GM18861 (cell line): ENCODE data around the gene METTL15.
"Not testable (repeated sequence)": the region's sequence is repeated elsewhere in the genome, so short reads cannot be mapped to it uniquely, and the experiment has no call there.

Source experiments
- ATAC-seq: cut with Tn5 transposase; IDR thresholded peaks from one replicate; pipeline ENCODE4 v1.9.1; 2021; ENCODE audit not compliant: unreplicated experiment

METTL15 gene

GRCh38 chr11:28176351-28176750 is 68.2 kb downstream of the METTL15 start:
- no peak for ATAC-seq

DNA sequence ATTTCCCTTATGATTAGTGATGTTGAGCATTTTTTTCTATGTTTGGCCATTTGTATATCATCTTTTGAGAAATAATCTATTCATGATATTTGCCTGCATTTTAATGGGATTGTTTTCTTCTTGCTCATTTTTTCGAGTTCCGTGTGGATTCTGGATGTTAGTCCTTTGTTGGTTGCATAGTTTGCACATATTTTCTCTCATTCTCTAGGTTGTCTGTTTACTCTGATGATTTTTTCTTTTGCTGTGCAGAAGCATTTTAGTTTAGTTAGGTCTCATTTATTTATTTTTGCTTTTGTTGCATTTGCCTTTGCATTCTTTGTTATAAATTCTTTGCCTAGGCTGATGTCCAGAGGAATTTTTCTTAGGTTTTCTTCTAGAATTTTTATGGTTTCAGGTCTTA is 87.3 kb downstream of the METTL15 start:
- no peak for ATAC-seq

DNA sequence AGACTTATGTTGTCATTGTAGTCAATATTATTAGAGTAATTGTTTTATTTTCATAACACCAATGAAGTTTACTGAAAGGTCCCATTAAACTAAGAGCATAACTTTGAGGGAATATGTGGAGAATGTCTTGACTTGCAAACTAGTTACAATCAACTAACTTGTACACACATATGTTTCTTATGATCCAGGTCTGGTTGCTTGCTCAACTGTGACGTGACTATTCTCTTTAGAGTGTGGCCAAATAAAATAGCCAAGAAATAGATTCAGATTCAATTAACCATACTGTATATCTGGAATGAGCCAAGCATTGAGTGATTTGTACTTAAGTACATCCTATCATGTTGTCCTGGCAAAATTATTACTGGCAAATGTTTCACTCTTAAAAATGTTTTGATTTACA is 101.7 kb downstream of the METTL15 start:
- ATAC-seq = no peak

GRCh38 chr11:28222063-28222462 is 113.9 kb downstream of the METTL15 start:
- ATAC-seq = not testable (repeated sequence)

GRCh38 chr11:28223577-28223976 is 115.4 kb downstream of the METTL15 start:
- peak; percentile 64 for ATAC-seq

GRCh38 chr11:28223994-28224393 is 115.8 kb downstream of the METTL15 start:
- ATAC-seq = no peak

DNA sequence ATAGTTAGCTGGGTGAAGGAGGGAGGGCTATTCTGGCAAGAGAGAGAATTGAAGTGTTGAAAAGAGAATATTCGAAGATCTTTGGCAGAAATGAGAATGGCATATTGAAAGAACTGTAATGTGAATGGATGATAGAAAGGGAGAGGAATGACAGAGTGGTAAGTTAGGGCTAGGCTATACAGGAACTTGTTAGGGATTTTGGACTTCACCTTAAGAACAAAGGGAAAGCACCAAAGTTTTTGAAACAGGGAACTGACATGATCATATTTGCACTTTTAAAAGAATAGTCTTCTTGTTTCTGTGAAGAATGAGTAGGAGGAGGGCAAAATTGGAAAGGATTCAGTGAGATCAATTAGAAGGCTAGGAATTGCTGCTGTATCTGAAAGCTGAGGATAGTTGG is 119.3 kb downstream of the METTL15 start:
- ATAC-seq = no peak

- ATAC-seq = no peak
These were observed 120.2 kb downstream of the METTL15 start for GRCh38 chr11:28228196-28228895.

DNA sequence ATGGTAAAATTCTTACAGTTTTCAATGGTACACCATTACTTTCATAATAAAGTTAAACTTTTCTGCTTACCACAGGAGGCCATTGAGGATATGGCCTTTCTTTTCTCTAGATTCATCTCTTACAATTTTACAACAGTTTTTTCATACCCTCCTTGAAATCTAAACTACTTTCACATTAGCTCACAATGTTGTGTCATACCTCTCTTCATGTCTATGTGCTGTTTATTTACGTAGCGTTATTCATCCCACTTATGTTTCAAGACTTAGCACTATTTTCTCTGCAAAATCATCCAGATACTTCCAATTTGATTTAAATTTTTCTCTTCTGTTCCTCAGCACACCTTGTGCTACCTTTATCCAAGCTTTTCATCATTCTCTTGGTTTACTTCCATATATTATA is 123.3 kb downstream of the METTL15 start:
- no peak for ATAC-seq

- no peak for ATAC-seq
These were observed 124.5 kb downstream of the METTL15 start for GRCh38 chr11:28232649-28233048.

DNA sequence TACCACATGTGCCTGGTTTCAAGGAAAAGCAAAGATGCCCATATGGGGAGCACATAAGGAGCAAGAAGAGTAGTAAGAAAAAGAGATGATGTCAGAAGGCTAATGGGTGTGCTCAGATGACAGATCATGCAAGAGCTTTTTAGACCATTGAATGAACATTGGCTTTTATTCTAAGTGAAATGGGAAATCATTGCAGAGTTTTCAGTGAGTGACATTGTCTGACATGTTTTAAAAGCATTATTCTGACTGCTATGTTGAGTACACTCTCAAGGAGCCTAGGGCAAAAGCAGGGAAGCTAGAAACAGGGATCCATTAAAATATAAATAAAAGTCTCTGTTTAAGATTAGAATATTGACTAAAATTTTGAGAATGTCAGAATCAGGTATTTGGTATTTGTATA is 133.6 kb downstream of the METTL15 start:
- no peak for ATAC-seq

GRCh38 chr11:28242596-28242995 is 134.4 kb downstream of the METTL15 start:
- ATAC-seq = no peak

DNA sequence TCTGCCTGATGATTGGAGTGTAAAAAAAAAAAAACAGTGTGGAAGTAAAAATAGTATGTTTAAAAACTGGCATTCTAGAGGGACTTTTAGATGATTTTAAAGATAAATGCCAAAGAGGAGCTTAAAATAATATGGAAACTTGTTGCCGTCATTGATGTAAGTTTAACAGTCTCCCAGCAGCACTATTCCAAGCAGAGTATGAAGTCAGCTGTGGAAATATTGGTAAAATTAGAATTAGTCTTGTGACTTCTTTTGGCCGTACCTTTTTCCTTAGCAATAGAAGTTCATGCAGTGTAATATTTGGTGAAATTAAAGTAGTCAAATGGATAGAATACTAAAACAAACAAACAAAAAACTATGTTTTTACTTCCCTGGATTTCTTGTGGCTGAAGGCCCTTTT is 134.9 kb downstream of the METTL15 start:
- no peak for ATAC-seq

- ATAC-seq = no peak
These were observed 135.4 kb downstream of the METTL15 start for GRCh38 chr11:28243581-28243980.

- no peak for ATAC-seq
These were observed 136.9 kb downstream of the METTL15 start for GRCh38 chr11:28245131-28245530.

GRCh38 chr11:28250192-28250591 is 142.0 kb downstream of the METTL15 start:
- peak; percentile 66 for ATAC-seq

DNA sequence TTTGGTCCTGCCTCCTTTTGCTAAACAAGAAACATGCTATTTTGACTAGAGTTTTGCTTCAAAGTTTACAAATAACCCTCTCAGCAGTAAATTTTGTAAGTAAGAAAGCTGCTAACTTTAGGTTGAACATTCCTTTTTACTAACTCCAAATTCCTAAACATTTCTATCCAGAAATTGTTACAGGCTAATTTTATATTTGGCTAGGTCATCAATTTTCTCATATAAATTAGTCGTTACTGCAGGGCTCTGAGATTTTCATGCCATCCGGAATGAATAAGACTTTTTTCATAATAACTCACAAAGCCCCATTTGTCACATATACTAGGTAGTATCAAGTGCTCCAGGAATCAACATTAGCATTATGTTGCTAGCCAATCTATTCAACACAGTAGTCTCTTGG is 143.1 kb downstream of the METTL15 start:
- ATAC-seq = no peak

DNA sequence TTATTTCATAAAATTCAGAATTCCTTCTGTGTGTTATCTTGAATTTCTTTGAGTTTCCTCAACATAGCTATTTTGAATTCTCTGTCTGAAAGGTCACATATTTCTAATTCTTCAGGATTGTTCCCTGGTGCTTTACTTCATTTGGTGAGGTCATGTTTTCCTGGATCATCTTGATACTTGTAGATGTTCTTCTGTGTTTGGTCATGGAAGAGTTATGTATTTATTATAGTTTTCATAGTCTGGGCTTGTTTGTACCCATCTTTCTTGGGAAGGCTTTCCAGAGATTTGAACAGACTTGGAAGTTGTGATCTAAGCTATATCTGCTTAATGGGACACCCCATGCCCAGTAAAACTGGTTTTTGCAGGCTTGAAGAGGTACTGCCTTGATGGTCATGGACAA is 149.6 kb downstream of the METTL15 start:
- ATAC-seq = no peak

GRCh38 chr11:28259177-28259843 is 151.1 kb downstream of the METTL15 start:
- no peak for ATAC-seq

DNA sequence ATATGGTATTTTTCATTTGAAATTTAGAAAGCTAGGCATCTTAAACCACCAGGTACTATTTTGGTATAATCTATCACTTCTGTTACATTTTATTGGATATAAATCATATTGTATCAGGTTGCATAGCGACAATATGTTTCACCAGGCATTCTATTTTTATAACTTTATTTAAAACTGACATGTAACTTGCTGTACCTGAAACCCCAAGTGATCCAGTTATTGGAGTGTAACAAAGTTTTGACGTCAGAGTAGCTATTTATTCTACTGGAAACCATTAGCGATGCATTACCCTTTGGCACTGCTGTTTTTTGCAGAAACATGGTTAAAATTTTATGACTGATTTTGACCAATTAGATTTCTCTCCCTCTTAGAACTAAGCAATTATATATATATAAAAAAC is 160.7 kb downstream of the METTL15 start:
- ATAC-seq = no peak

DNA sequence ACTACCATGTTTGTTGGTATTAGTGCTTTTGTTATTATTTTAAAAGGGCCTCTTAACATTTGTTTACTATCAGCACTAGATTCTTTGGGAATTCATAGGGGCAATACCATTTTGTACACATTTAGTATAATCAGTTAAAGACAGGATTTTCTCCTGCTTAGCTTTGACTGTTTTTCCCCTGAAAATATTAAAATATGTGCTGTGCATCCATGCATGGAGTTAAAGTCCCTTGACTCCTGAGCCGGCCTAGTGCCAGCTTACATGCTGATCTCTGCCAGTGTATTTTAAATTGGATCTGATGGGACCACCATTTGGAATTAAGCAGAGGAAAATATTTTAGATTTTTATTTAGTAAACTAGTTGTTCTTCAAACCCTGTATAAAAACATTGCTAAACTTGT is 161.4 kb downstream of the METTL15 start:
- no peak for ATAC-seq

DNA sequence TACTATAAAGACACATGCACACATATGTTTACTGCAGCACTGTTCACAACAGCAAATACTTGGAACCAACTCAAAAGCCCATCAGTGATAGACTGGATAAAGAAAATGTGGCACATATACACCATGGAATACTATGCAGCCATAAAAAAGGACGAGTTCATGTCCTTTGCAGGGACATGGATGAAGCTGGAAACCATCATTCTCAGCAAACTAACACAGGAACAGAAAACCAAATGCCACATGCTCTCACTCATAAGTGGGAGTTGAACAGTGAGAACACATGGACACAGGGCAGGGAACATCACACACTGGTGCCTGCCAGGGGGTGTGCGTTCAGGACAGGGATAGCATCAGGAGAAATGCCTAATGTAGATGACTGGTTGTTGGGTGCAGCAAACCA is 164.1 kb downstream of the METTL15 start:
- ATAC-seq = not testable (repeated sequence)

DNA sequence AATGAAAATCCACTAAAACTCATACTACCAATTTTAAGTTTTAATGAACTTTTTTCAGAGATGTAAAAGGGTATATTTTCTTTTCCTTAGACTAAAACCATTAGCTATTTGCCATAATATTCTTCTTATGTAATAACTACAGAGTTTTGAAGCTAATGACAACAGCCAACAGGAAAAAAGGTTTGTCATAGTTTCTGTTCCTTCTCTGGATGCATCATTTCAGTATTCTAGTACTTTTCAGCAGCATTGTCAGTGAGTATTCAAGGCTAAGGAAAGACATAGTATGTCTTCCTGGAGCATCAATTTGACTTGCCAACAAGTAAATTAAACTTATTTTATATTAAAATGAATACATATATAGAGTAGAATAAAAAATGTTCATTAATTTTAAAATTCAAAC is 166.0 kb downstream of the METTL15 start:
- no peak for ATAC-seq
